Activated CD8-positive, alpha-beta T cell treated with anti-CD3 and anti-CD28 coated beads, Interleukin-2, amount 10 ng/mL, durations not matched to agents 7 days and 5 days (primary cell): ENCODE measurements around the gene PDSS2. TPM values are rescaled to one million over a fixed set of nuclear protein-coding genes. Genes with fewer than 3 reads are reported as not detected.

Experiments
- ATAC-seq: fragments of 150-1000 bp; cut with Tn5 transposase; one replicate; pipeline ENCODE4 v1.10.0; 2021; ENCODE audit warnings: moderate library complexity
- CTCF ChIA-PET: fragments of 350-600 bp; sonication (Branson Sonifier 250); formaldehyde crosslinking; loops from one replicate; lab custom pipeline; 2021; ENCODE audit warnings: antibody characterized with exemption; lab: Charles Lee
- POLR2A ChIA-PET: fragments of 350-600 bp; sonication (Branson Sonifier 250); formaldehyde crosslinking; loops from one replicate; lab custom pipeline; 2021; ENCODE audit warnings: antibody characterized with exemption; lab: Charles Lee
- DNase-seq: peaks from one replicate; pipeline ENCODE4 v3.0.0-alpha.2; 2020
- H3K27ac Mint-ChIP-seq: one replicate; pipeline ENCODE4 v1.8.0; 2021; ENCODE audit warnings: mild to moderate bottlenecking, mixed read lengths
- H3K27me3 Mint-ChIP-seq: one replicate; pipeline ENCODE4 v1.8.0; 2021; ENCODE audit warnings: low read depth, mixed read lengths
- H3K36me3 Mint-ChIP-seq: one replicate; pipeline ENCODE4 v1.8.0; 2021; ENCODE audit warnings: low read depth, mixed read lengths
- H3K4me1 Mint-ChIP-seq: one replicate; pipeline ENCODE4 v1.8.0; 2021; ENCODE audit warnings: low read depth, mixed read lengths
- H3K4me3 Mint-ChIP-seq: one replicate; pipeline ENCODE4 v1.8.0; 2021; ENCODE audit warnings: mild to moderate bottlenecking, mixed read lengths
- H3K9me3 Mint-ChIP-seq: one replicate; pipeline ENCODE4 v1.8.0; 2022; ENCODE audit warnings: mixed read lengths; ENCODE audit not compliant: insufficient read depth
- total RNA-seq, 2 experiments: library from RNA; stranded (reverse); gene quantifications; one replicate each; pipeline ENCODE4 v1.2.3, GENCODE V29; 2021

Gene PDSS2
- total RNA-seq, 2 experiments from 2014 or later, result 14.2 to 14.6 TPM

DNA sequence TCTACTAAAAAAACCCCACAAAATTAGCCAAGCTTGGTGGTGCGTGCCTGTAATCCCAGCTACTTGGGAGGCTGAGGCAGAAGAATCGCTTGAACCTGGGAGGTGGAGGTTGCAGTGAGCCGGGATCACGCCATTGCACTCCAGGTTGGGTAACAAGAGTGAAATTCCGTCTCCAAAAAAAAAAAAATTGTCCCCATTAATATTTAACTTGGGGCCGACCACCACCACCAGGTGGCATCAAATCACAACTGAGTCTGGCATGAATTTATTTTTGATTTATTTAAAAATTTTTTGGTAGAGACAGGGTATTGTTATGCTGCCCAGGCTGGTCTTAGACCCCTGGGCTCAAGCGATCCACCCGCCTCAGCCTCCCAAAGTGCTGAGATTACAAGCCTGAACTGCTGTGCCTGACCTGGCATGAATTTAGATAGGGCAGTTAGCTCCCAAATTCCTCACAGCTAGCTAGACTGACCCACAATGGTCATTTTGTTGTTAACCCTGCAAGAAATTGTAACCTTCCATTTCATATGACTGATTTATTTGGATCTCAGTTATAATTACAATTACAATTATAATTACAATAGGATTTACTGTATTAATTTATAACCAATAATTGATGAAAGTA is 326.9 kb downstream of the PDSS2 start:
- Mint-ChIP-seq H3K36me3 (no peaks in the 10 kb centered on the region), H3K27ac (no peak overlapping the region), H3K27me3 (peaks cover 2% of the 10 kb centered on the region), H3K4me1 (peaks cover 3% of the 10 kb centered on the region), H3K9me3 (no peaks in the 10 kb centered on the region), H3K4me3 (no peak overlapping the region)
- CTCF ChIA-PET, result interaction anchor here (0.7 to 1.1 kb wide), 3 partner anchors 186 to 571 kb away, joined by 3 to 4 read pairs (median 3); no protein-coding TSS in a partner anchor
- POLR2A ChIA-PET, result no interaction called here
- no peak for ATAC-seq
- DNase-seq, result peak; percentile 37

DNA sequence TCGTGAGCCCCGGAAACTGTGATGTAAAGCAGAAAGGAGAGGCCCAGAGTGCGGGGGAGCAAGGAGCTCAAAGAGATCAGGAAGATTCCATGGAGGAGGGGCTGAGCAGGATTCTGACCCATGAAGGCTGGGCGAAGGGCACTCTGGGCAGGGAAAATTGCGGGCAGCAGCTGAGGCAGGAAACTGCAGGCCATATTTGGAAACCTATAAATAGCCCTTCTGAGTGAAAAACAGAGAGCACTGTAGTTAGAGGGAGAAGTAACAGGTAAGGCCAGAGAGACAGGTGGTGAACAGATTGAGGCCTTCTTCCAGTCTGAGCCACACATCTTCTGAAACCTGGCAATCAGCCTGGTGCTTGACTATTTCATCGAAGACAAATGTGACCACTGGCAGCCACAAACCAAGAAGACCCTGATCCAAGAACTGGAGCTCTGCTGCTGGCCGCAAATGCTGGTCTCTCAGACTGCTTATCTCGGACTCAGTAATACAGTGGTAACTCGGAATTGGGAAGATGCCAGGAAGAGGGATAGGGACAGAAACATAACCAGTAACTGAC is 329.9 kb downstream of the PDSS2 start:
- H3K36me3 Mint-ChIP-seq, result no peaks in the 10 kb centered on the region
- ATAC-seq, result no peak
- peaks cover 10% of the 10 kb centered on the region for H3K4me1 Mint-ChIP-seq
- H3K27ac Mint-ChIP-seq, result no peak overlapping the region
- POLR2A ChIA-PET, result no interaction called here
- H3K9me3 Mint-ChIP-seq, result no peaks in the 10 kb centered on the region
- CTCF ChIA-PET, result interaction anchor here (0.6 kb wide), 1 partner anchor 111 kb away, joined by 3 read pairs; no protein-coding TSS in a partner anchor
- no peak overlapping the region for H3K4me3 Mint-ChIP-seq
- DNase-seq, result no peak
- H3K27me3 Mint-ChIP-seq, result no peaks in the 10 kb centered on the region

DNA sequence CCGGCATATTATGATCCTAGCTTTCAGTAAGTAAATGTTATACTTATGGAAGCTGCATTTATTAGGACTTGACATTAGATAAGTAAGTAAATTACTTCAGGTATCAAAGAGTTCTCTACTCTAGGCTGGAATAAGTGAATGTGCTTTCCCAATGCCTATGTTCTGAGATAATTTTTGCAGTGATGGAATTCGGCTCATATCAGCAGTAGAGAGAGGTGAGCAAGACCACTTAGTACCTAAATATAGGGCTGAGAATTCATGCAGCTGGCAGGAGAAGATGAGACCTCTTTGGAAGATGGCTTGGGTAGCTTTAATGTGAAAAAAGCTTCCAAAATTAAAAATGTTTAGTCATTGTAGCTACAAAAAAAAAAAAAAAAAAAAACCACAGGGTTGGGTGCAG is 330.8 kb downstream of the PDSS2 start:
- H3K4me1 Mint-ChIP-seq, result peaks cover 10% of the 10 kb centered on the region
- ATAC-seq (no peak), DNase-seq (no peak)
- H3K27ac Mint-ChIP-seq, result no peak overlapping the region
- no peaks in the 10 kb centered on the region for H3K9me3 Mint-ChIP-seq
- POLR2A ChIA-PET, result no interaction called here
- no peak overlapping the region for H3K4me3 Mint-ChIP-seq
- no peaks in the 10 kb centered on the region for H3K36me3 Mint-ChIP-seq
- CTCF ChIA-PET, result no interaction called here
- H3K27me3 Mint-ChIP-seq, result no peaks in the 10 kb centered on the region

DNA sequence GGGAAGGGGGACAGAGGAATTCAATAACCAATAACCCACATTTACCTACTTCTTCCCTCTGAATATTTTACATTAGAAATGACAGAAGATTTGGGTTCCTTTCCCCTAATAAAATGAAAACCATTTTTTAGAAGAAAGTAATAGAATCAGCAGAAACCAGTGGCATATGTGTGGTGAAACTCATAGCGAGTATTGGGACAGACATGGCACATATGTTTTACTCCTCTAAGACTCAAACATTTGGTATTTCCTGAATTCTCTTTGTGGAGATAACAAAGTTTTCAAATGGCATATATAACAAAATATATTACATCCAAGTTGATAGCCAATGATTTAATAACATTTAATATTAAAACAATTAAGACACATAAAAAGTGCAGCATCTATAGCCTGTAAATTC is 331.2 kb downstream of the PDSS2 start:
- peaks cover 10% of the 10 kb centered on the region for H3K4me1 Mint-ChIP-seq
- no peaks in the 10 kb centered on the region for H3K9me3 Mint-ChIP-seq
- CTCF ChIA-PET, result no interaction called here
- H3K36me3 Mint-ChIP-seq, result no peaks in the 10 kb centered on the region
- POLR2A ChIA-PET, result no interaction called here
- no peak overlapping the region for H3K4me3 Mint-ChIP-seq
- H3K27ac Mint-ChIP-seq, result no peak overlapping the region
- DNase-seq (no peak), ATAC-seq (no peak)
- H3K27me3 Mint-ChIP-seq, result no peaks in the 10 kb centered on the region

DNA sequence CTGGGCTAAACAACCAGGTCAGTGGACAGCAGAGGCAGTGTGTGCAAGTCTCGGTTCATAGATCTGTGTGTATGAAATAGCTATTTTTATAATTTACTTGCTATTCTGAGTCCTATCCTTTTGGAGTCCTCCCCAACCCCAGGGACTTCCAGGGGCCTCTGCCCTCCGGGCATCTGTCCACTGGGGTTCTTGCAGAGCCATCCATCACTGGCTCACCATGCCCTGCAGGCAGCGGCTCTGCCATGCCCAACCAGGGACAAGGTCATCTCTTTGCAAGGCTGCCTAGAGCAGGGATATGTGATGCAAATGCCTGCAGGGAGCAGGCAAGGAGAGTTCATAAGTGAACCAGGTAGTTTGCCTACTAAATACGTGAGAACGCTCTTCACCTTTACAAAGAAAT is 333.6 kb downstream of the PDSS2 start:
- no peak for DNase-seq
- no peaks in the 10 kb centered on the region for H3K27me3 Mint-ChIP-seq
- no peak overlapping the region for H3K27ac Mint-ChIP-seq
- CTCF ChIA-PET, result interaction anchor here (1.5 kb wide), 1 partner anchor 12 kb away, joined by 3 read pairs; no protein-coding TSS in a partner anchor
- no peak overlapping the region for H3K4me3 Mint-ChIP-seq
- H3K36me3 Mint-ChIP-seq, result no peaks in the 10 kb centered on the region
- peaks cover 10% of the 10 kb centered on the region for H3K4me1 Mint-ChIP-seq
- POLR2A ChIA-PET, result no interaction called here
- no peak for ATAC-seq
- no peaks in the 10 kb centered on the region for H3K9me3 Mint-ChIP-seq

DNA sequence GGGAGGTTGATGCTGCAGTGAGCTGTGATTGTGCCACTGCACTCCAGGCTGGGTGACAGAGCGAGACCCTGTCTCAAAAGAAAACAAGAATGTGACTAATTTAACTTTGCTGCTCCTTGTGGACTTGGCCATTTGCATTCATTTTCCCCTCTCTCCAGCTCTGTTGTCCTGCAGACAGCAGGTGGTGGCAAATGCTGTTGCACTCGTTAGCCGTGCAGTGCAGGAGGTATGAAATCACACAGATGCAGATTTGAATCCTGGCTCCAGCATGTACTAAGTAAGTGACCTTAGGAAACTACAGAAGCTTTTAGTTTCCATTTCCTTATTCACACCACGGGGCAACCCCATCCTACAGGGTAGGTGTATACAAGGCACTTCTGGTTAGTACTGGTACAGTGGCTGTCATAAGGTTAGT is 334.4 kb downstream of the PDSS2 start:
- Mint-ChIP-seq H3K4me1 (peaks cover 10% of the 10 kb centered on the region), H3K27me3 (no peaks in the 10 kb centered on the region), H3K27ac (no peak overlapping the region), H3K4me3 (no peak overlapping the region), H3K36me3 (no peaks in the 10 kb centered on the region), H3K9me3 (no peaks in the 10 kb centered on the region)
- ChIA-PET CTCF (interaction anchor here (1.5 kb wide), 1 partner anchor 11 kb away, joined by 3 read pairs; no protein-coding TSS in a partner anchor), POLR2A (interaction anchor here (0.7 to 1.1 kb wide), 2 partner anchors 11 to 698 kb away, joined by 3 read pairs; no protein-coding TSS in a partner anchor)
- DNase-seq (no peak), ATAC-seq (peak; percentile 44)

DNA sequence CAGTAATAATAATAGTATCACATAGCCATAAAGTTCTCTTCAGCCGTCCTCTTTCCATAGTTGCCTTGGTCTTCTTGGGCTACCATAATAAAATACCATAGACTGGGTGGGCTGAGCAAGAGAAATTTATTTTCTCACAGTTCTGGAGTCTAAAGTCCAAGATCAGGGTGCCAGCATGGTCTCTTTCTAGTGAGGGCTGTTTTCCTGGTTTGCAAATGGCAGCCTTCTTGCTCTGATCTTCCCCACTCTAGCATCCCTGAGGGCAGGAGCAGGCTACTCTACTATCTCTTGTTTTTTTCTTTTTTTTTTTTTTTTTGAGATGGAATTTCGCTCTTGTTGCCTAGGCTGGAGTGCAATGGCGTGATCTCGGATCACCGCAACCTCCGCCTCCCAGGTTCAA is 335.9 kb downstream of the PDSS2 start:
- ChIA-PET POLR2A (no interaction called here), CTCF (interaction anchor here (1.0 kb wide), 1 partner anchor 10 kb away, joined by 3 read pairs; no protein-coding TSS in a partner anchor)
- H3K9me3 Mint-ChIP-seq, result no peaks in the 10 kb centered on the region
- H3K36me3 Mint-ChIP-seq, result no peaks in the 10 kb centered on the region
- no peak overlapping the region for H3K27ac Mint-ChIP-seq
- H3K4me3 Mint-ChIP-seq, result no peak overlapping the region
- DNase-seq (no peak), ATAC-seq (no peak)
- peaks cover 7% of the 10 kb centered on the region for H3K4me1 Mint-ChIP-seq
- H3K27me3 Mint-ChIP-seq, result no peaks in the 10 kb centered on the region

DNA sequence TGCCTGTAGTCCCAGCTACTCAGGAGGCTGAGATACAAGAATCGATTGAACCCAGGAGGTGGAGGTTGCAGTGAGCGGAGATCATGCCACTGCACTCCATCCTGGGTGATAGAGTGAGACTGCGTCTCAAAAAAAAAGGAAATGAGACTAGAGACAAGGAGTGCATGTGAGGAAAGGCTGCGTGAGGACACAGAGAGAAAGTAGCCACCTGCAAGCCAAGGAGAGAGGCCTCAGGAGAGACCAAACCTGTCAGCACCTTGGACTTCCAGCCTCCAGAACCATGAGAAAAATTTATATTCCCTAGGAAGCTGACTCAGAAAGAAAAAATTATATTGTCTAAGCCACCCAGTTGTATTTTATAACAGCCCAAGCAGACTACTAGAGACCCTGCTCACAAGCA is 336.6 kb downstream of the PDSS2 start:
- H3K4me3 Mint-ChIP-seq, result no peak overlapping the region
- ATAC-seq (no peak), DNase-seq (no peak)
- no peak overlapping the region for H3K27ac Mint-ChIP-seq
- H3K36me3 Mint-ChIP-seq, result no peaks in the 10 kb centered on the region
- H3K27me3 Mint-ChIP-seq, result no peaks in the 10 kb centered on the region
- peaks cover 7% of the 10 kb centered on the region for H3K4me1 Mint-ChIP-seq
- CTCF ChIA-PET, result interaction anchor here (1.0 kb wide), 1 partner anchor 9 kb away, joined by 3 read pairs; no protein-coding TSS in a partner anchor
- no peaks in the 10 kb centered on the region for H3K9me3 Mint-ChIP-seq
- POLR2A ChIA-PET, result no interaction called here

DNA sequence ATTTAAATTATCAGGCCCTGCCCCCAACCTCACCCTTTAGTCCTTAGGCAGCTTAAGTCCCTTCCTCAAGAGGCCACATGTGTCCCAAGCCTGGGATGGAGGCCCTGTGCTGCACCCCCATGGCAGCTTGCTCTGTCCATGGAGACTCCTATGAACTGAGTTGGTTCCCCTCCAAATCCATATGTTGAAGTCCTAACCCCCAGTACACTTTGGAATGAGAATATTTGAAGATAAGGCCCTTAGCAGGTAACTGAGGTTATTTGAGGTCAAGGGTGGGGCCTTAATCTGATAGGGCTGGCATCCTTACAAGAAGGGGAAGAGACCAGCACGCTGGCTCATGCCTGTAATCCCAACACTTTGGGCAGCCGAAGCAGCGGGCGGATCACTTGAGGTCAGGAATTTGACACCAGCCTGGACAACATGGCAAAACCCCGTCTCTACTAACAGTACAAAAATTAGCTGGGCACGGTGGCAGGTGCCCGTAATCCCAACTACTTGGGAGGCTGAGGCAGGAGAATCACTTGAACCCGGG is 337.3 kb downstream of the PDSS2 start:
- H3K36me3 Mint-ChIP-seq, result no peaks in the 10 kb centered on the region
- CTCF ChIA-PET, result interaction anchor here (0.7 kb wide), 1 partner anchor 94 kb away, joined by 3 read pairs; no protein-coding TSS in a partner anchor
- POLR2A ChIA-PET, result no interaction called here

DNA sequence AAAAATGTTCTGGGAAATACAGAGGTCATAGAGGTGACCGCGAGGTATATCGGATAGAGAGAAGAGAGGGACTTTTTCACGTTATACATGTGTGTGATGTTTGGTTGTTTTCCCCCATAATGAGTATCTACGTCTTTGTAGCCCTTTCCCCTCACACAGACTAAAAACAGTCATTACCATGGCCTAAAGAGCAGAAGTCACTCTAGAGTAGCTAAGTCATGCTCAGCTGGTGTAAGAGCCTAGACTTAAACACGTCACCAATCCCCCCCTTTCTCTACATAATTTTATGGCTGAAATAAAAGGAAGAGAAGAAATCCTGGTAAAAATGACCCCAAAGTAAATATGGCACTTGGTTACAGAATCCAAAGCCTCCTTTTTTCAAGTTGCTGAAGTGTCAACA is 338.1 kb downstream of the PDSS2 start:
- DNase-seq, result no peak
- Mint-ChIP-seq H3K27ac (no peak overlapping the region), H3K9me3 (no peaks in the 10 kb centered on the region), H3K36me3 (no peaks in the 10 kb centered on the region), H3K4me1 (peaks cover 16% of the 10 kb centered on the region), H3K27me3 (peaks cover 9% of the 10 kb centered on the region), H3K4me3 (no peak overlapping the region)
- POLR2A ChIA-PET, result interaction anchor here (0.6 kb wide), 1 partner anchor 202 kb away, joined by 4 read pairs; no protein-coding TSS in a partner anchor
- no peak for ATAC-seq
- CTCF ChIA-PET, result interaction anchor here (0.7 kb wide), 1 partner anchor 95 kb away, joined by 3 read pairs; no protein-coding TSS in a partner anchor

More for the DNA sequence above, 337.3 kb downstream of the PDSS2 start:
- no peak overlapping the region for H3K27ac Mint-ChIP-seq
- ATAC-seq (no peak), DNase-seq (no peak)
- peaks cover under 1% of the 10 kb centered on the region for H3K27me3 Mint-ChIP-seq
- H3K4me1 Mint-ChIP-seq, result peaks cover 8% of the 10 kb centered on the region
- no peaks in the 10 kb centered on the region for H3K9me3 Mint-ChIP-seq
- H3K4me3 Mint-ChIP-seq, result no peak overlapping the region

DNA sequence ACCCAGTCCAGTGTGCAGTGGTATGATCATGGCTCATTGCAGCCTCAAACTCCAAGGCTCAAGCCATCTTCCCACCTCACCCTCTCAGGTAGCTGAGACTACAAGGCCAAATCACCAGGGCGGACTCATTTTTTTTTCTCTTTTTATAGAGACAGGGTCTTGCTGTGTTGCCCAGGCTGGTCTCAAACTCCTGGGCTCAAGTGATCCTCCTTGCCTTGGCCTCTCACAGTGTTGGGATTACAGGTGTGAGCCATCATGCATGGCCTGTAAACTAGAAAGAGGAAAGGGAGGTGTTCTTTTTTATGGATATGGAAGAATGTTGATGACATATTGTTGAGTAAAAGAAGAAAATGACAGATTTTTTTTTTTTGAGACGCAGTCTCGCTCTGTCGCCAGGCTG is 339.0 kb downstream of the PDSS2 start:
- no peaks in the 10 kb centered on the region for H3K36me3 Mint-ChIP-seq
- H3K27ac Mint-ChIP-seq, result no peak overlapping the region
- no peaks in the 10 kb centered on the region for H3K9me3 Mint-ChIP-seq
- ATAC-seq (no peak), DNase-seq (no peak)
- POLR2A ChIA-PET, result no interaction called here
- CTCF ChIA-PET, result interaction anchor here (0.7 kb wide), 1 partner anchor 50 kb away, joined by 3 read pairs; no protein-coding TSS in a partner anchor
- H3K27me3 Mint-ChIP-seq, result peaks cover 13% of the 10 kb centered on the region
- H3K4me3 Mint-ChIP-seq, result no peak overlapping the region
- peaks cover 21% of the 10 kb centered on the region for H3K4me1 Mint-ChIP-seq

DNA sequence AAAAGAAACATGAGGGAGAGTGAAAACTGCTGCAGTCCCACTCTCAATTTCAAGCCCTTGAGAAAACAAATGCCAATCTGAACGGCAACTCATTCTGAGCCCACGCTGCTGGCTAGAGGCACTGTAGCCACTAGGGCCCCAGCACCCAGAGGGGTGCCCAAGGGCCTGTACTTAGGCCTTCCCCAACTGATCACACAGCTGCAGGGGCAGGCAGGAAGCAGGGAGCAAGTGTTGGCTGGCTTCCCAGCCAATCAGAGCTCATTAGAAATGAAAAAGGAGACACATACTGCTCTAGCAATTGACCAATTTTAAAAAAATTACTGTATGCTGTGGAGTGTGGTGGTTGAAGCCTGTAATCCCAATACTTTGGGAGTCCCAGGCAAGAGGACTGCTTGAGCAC is 340.4 kb downstream of the PDSS2 start:
- POLR2A ChIA-PET, result interaction anchor here (0.5 kb wide), 1 partner anchor 1917 kb away, joined by 3 read pairs; no protein-coding TSS in a partner anchor
- H3K27me3 Mint-ChIP-seq, result peaks cover 13% of the 10 kb centered on the region
- no peaks in the 10 kb centered on the region for H3K36me3 Mint-ChIP-seq
- H3K4me3 Mint-ChIP-seq, result no peak overlapping the region
- CTCF ChIA-PET, result no interaction called here
- no peaks in the 10 kb centered on the region for H3K9me3 Mint-ChIP-seq
- H3K27ac Mint-ChIP-seq, result no peak overlapping the region
- peaks cover 13% of the 10 kb centered on the region for H3K4me1 Mint-ChIP-seq
- DNase-seq (no peak), ATAC-seq (no peak)
